C4-2B (cell line): ENCODE results near the gene RBM42.

Experiments
- ZFX ChIP-seq: fragments of 450-650 bp; IDR thresholded peaks from 2 replicates; pipeline ENCODE4 v1.6.1; 2017
- TF ChIP-seq, protein P1 (sequence below): fragments of 450-650 bp; conservative IDR thresholded peaks from 2 replicates; pipeline ENCODE4 v1.5.1; 2017; ENCODE audit warnings: mild to moderate bottlenecking

GRCh38 chr19:35621708-35622107 lies 7.1 kb upstream of the RBM42 start:
- TF ChIP-seq, protein P1, sequence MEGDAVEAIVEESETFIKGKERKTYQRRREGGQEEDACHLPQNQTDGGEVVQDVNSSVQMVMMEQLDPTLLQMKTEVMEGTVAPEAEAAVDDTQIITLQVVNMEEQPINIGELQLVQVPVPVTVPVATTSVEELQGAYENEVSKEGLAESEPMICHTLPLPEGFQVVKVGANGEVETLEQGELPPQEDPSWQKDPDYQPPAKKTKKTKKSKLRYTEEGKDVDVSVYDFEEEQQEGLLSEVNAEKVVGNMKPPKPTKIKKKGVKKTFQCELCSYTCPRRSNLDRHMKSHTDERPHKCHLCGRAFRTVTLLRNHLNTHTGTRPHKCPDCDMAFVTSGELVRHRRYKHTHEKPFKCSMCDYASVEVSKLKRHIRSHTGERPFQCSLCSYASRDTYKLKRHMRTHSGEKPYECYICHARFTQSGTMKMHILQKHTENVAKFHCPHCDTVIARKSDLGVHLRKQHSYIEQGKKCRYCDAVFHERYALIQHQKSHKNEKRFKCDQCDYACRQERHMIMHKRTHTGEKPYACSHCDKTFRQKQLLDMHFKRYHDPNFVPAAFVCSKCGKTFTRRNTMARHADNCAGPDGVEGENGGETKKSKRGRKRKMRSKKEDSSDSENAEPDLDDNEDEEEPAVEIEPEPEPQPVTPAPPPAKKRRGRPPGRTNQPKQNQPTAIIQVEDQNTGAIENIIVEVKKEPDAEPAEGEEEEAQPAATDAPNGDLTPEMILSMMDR: no peak
- no peak for TF ChIP-seq ZFX
